Endothelial cell of umbilical vein (primary cell): ENCODE results near the gene SAMD4B. TPM values are rescaled to one million over a fixed set of nuclear protein-coding genes. Genes with fewer than 3 reads are reported as not detected.

Source experiments
- BruUV-seq: library from RNA; stranded (reverse); fragments of 400-500 nt; replicated peaks from 2 replicates; lab custom pipeline; 2021; lab: Mats Ljungman, UMichigan
- CTCF ChIA-PET: fragments of 300-600, 350-600 bp; sonication (Branson Sonifier 250); formaldehyde crosslinking; loops from one replicate; lab custom pipeline; 2021; ENCODE audit warnings: antibody characterized with exemption, inconsistent platforms; lab: Charles Lee
- POLR2A ChIA-PET: fragments of 300-600, 350-600 bp; sonication (Branson Sonifier 250); formaldehyde crosslinking; loops from one replicate; lab custom pipeline; 2021; ENCODE audit warnings: antibody characterized with exemption, inconsistent platforms; lab: Charles Lee
- DNase-seq: peaks from one replicate; pipeline ENCODE4 v3.0.0-alpha.2; 2011; ENCODE audit warnings: low read depth, low spot score
- FAIRE-seq: peaks from 2 replicates; lab custom pipeline; 2011; peaks lifted over from hg19 to GRCh38; lab: Jason Lieb, UNC
- H2AFZ ChIP-seq: 2 replicates; pipeline ENCODE4 v1.6.0; 2012; ENCODE audit warnings: low read depth, low read length, control low read depth, inconsistent platforms
- H3K27ac ChIP-seq: 2 replicates; pipeline ENCODE4 v1.5.1; 2011; ENCODE audit warnings: low read depth, mild to moderate bottlenecking, control low read depth, low read length, moderate library complexity; ENCODE audit not compliant: insufficient read depth
- H3K27me3 ChIP-seq, 2 experiments: 2 replicates each; pipeline versions ENCODE4 v1.6.0 to v1.6.1; 2011; ENCODE audit warnings: low read length in 2 of 2, mixed read lengths in 1 of 2; ENCODE audit not compliant: control insufficient read depth in 2 of 2, insufficient read depth in 2 of 2
- H3K36me3 ChIP-seq, 2 experiments: 2 replicates in 1 of 2; 3 replicates in 1 of 2; pipeline ENCODE4 v1.5.1; 2011; ENCODE audit warnings: low read length in 2 of 2, mild to moderate bottlenecking in 1 of 2, moderate library complexity in 1 of 2; ENCODE audit not compliant: control insufficient read depth in 2 of 2, insufficient read depth in 2 of 2; ENCODE audit errors: extremely low read depth in 1 of 2
- H3K4me1 ChIP-seq: 3 replicates; pipeline ENCODE4 v1.5.1; 2011; ENCODE audit warnings: mild to moderate bottlenecking, low read length; ENCODE audit not compliant: control insufficient read depth, insufficient read depth; ENCODE audit errors: extremely low read depth
- H3K4me2 ChIP-seq: 2 replicates; pipeline ENCODE4 v1.6.1; 2011; ENCODE audit warnings: low read length, control low read depth, mixed read lengths; ENCODE audit not compliant: insufficient read depth
- H3K4me3 ChIP-seq, 3 experiments: fragments of 200-600 bp in 1 of 3; sonication (generic), shearing (Covaris generic) in 1 of 3; replicated peaks in 1 of 3; 2 replicates each; pipeline ENCODE4 v1.5.1; 2011 to 2016; ENCODE audit warnings: control low read depth in 3 of 3, low read length in 3 of 3, mild to moderate bottlenecking in 2 of 3, inconsistent platforms in 1 of 3, low read depth in 1 of 3, moderate library complexity in 1 of 3; ENCODE audit not compliant: insufficient read depth in 1 of 3
- H3K79me2 ChIP-seq: 2 replicates; pipeline ENCODE4 v1.6.0; 2012; ENCODE audit warnings: low read length, inconsistent platforms; ENCODE audit not compliant: control insufficient read depth, insufficient read depth
- H3K9ac ChIP-seq: replicated peaks from 2 replicates; pipeline ENCODE3; 2011; ENCODE audit warnings: low read length, control low read depth; ENCODE audit not compliant: insufficient read depth; ENCODE audit errors: extremely low read depth
- H3K9me1 ChIP-seq: replicated peaks from 3 replicates; pipeline ENCODE4 v1.6.0; 2011; ENCODE audit warnings: mild to moderate bottlenecking, low read length; ENCODE audit not compliant: control insufficient read depth, insufficient read depth; ENCODE audit errors: extremely low read depth
- H3K9me3 ChIP-seq: replicated peaks from 2 replicates; pipeline ENCODE4 v1.5.1; 2012; ENCODE audit warnings: low read length, inconsistent platforms; ENCODE audit not compliant: control insufficient read depth, insufficient read depth
- H4K20me1 ChIP-seq: replicated peaks from 2 replicates; pipeline ENCODE3; 2011; ENCODE audit warnings: mild to moderate bottlenecking, low read length; ENCODE audit not compliant: control insufficient read depth, insufficient read depth; ENCODE audit errors: extremely low read depth
- EZH2 ChIP-seq: IDR thresholded peaks from 2 replicates; pipeline ENCODE4 v1.6.1; 2012; ENCODE audit warnings: borderline replicate concordance, low read depth, mild to moderate bottlenecking, moderate library complexity, low read length, inconsistent platforms; ENCODE audit not compliant: severe bottlenecking
- FOS ChIP-seq: IDR thresholded peaks from 2 replicates; pipeline ENCODE4 v1.6.1; 2011; ENCODE audit warnings: mild to moderate bottlenecking, low read length, moderate library complexity, borderline replicate concordance; ENCODE audit not compliant: insufficient read depth
- GATA2 ChIP-seq: IDR thresholded peaks from 2 replicates; pipeline ENCODE4 v1.7.0; 2011; ENCODE audit warnings: low read depth, mild to moderate bottlenecking, moderate library complexity, mixed read lengths, low read length; ENCODE audit not compliant: insufficient read length, insufficient read depth
- JUN ChIP-seq: IDR thresholded peaks from 2 replicates; pipeline ENCODE4 v1.6.1; 2011; ENCODE audit warnings: borderline replicate concordance, low read depth; ENCODE audit not compliant: insufficient read length, insufficient read depth
- MYC ChIP-seq: IDR thresholded peaks from one replicate; pipeline ENCODE4 v1.6.1; 2011; ENCODE audit warnings: mild to moderate bottlenecking, low read depth, low read length
- POLR2A ChIP-seq: IDR thresholded peaks from 2 replicates; pipeline ENCODE4 v1.6.1; 2012; ENCODE audit warnings: low read depth, mild to moderate bottlenecking, control low read depth, low read length
- POLR2AphosphoS5 ChIP-seq: IDR thresholded peaks from 2 replicates; pipeline ENCODE4 v1.6.1; 2012; ENCODE audit warnings: low read depth, mild to moderate bottlenecking, control low read depth, low read length, moderate library complexity; ENCODE audit not compliant: insufficient read depth
- dilution Hi-C: fragments of 300-500 bp; cut with MboI; formaldehyde crosslinking; loops from one replicate; pipeline ENCODE4 v1.15.0; 2019; ENCODE audit warnings: low sequenced_read_pairs; ENCODE audit not compliant: extremely low pct_ligation_motif_present
- intact Hi-C: fragments of 100-400 bp; cut with micrococcal nuclease; formaldehyde crosslinking; loops from one replicate; pipeline ENCODE4 v1.10.0; 2022
- polyA plus RNA-seq, 4 experiments: library from polyadenylated mRNA; depleted of rRNA in 3 of 4; stranded (reverse) in 3 of 4; unstranded in 1 of 4; fragments of >200 nt; gene quantifications; 2 replicates each; pipeline versions ENCODE4 v1.2.1 to v1.2.3, GENCODE V29; 2011 to 2012; ENCODE audit warnings: missing spikeins in 1 of 4
- total RNA-seq: library from RNA; stranded (reverse); gene quantifications from 2 replicates; pipeline ENCODE4 v1.2.3, GENCODE V29; 2021

Gene SAMD4B
- total and polyA plus RNA-seq, 2 donors (not counting 3 experiments of a cell fraction or from before 2014, with no cell fraction given), result 82.1 to 84.2 TPM

DNA sequence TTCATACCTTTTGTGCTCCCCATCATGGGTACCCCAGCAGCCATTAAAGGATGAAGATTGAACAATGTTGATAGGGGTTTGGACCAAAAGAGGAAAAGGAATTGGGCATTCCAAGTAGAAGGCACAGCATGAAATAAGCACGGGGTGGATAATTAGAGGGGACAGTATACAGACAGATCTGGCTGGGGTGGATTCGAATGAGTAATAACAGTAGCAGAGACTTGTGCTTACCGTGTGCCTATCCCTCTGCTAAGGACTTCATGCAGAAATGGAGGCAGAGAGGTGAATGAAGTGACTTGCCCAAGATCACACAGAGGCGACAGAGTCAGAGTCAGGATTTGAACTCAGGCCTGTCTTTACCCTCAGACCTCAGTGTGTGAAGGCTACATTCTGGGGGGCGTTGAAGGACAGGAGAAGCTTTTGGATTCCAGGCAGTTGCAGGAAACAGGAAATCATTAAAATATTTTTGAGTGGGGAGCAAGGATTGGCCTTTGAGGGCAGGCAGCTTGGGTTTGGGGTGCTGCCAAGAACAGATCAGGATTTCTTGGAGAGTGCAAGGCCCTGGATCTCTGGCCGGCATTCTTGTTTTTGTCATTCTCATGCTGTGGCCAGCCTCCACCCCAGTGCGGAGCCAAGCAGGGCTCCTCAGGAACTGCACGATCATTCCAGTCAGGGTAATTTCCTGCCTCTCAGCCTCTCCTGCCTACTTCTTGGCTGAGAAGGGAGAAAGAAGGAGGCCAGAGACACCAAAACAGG is 30.0 kb downstream of the SAMD4B start:
- TF ChIP-seq GATA2 (no peak), POLR2A (peak; percentile 24)
- Histone ChIP-seq H3K79me2 (peaks cover 2% of the 10 kb centered on the region), H3K27ac (peak overlapping the region; percentile 85), H3K4me1 (peaks cover 18% of the 10 kb centered on the region), H3K27me3 (no peaks in the 10 kb centered on the region), H2AFZ (no peak overlapping the region), H3K4me3 (no peak overlapping the region), H3K36me3 (peaks cover 25 to 32% of the 10 kb centered on the region in 2 experiments), H3K9ac (peak overlapping the region; percentile 65), H4K20me1 (no peaks in the 10 kb centered on the region), H3K4me2 (peak overlapping the region; percentile 9), H3K9me1 (no peaks in the 10 kb centered on the region), H3K9me3 (no peaks in the 10 kb centered on the region)
- BruUV-seq, result no TSS peak
- dilution Hi-C loops (no loop called here), intact Hi-C loops (loop anchor here (1.0 to 2.0 kb wide), 2 partner anchors 29 to 40 kb away; partner anchors contain the start of genes PLEKHG2 and SAMD4B)
- CTCF ChIA-PET, result interaction anchor here (1.1 kb wide), 1 partner anchor 14 kb away, joined by 4 read pairs; no protein-coding TSS in a partner anchor
- FAIRE-seq (peak; percentile 97), DNase-seq (peak; percentile 75)
- POLR2A ChIA-PET, result interaction anchor here (1.1 kb wide), 1 partner anchor 19 kb away, joined by 3 read pairs; the partner anchor contains the start of genes MED29 and PAF1

DNA sequence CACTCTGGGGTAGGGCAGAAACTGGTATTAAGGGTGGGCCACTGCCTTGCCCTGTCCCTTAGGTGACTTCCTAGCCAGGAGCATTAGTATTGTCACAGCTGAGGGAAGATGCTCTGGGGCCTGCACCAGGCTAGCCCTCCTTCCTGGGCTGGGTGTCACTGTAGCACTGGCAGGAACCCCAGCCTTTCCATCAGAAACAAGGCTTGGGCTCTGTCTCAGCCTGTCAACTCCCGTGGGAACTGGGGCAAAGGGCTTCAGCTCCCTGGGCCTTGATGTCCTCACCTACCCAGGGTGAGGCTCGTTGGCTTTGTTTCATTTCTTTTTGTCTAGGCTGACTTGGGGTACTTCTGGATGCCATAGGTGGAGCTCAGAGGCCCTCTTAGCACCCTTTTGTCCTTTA is 30.7 kb downstream of the SAMD4B start:
- FAIRE-seq (no peak), DNase-seq (no peak)
- H3K79me2 ChIP-seq, result peaks cover 2% of the 10 kb centered on the region
- H3K9me1 ChIP-seq, result no peaks in the 10 kb centered on the region
- H2AFZ ChIP-seq, result no peak overlapping the region
- peaks cover 18% of the 10 kb centered on the region for H3K4me1 ChIP-seq
- no peaks in the 10 kb centered on the region for H4K20me1 ChIP-seq
- intact Hi-C loops, result loop anchor here (1.0 to 2.0 kb wide), 2 partner anchors 30 to 39 kb away; partner anchors contain the start of genes PLEKHG2 and SAMD4B
- dilution Hi-C loops, result no loop called here
- no peaks in the 10 kb centered on the region for H3K27me3 ChIP-seq
- H3K9ac ChIP-seq, result peak overlapping the region; percentile 65
- POLR2A ChIA-PET, result interaction anchor here (1.1 kb wide), 1 partner anchor 18 kb away, joined by 3 read pairs; the partner anchor contains the start of genes MED29 and PAF1
- TF ChIP-seq POLR2AphosphoS5, result no peak
- no peak for TF ChIP-seq FOS
- no peak for TF ChIP-seq POLR2A
- no peak for TF ChIP-seq MYC
- TF ChIP-seq JUN, result no peak
- TF ChIP-seq EZH2, result no peak
- H3K4me2 ChIP-seq, result peak overlapping the region; percentile 9
- BruUV-seq, result no TSS peak
- H3K36me3 ChIP-seq, result peaks cover 28 to 39% of the 10 kb centered on the region in 2 experiments
- CTCF ChIA-PET, result interaction anchor here (1.1 kb wide), 1 partner anchor 14 kb away, joined by 4 read pairs; no protein-coding TSS in a partner anchor
- peak overlapping the region; percentile 85 for H3K27ac ChIP-seq
- H3K9me3 ChIP-seq, result no peaks in the 10 kb centered on the region
- no peak overlapping the region for H3K4me3 ChIP-seq
